ENCODE measurements around the gene IL36B. TPM values are rescaled to one million over a fixed set of nuclear protein-coding genes. Genes with fewer than 3 reads are reported as not detected.

Gene IL36B
- polyA plus RNA-seq, 3 donors: not detected

DNA sequence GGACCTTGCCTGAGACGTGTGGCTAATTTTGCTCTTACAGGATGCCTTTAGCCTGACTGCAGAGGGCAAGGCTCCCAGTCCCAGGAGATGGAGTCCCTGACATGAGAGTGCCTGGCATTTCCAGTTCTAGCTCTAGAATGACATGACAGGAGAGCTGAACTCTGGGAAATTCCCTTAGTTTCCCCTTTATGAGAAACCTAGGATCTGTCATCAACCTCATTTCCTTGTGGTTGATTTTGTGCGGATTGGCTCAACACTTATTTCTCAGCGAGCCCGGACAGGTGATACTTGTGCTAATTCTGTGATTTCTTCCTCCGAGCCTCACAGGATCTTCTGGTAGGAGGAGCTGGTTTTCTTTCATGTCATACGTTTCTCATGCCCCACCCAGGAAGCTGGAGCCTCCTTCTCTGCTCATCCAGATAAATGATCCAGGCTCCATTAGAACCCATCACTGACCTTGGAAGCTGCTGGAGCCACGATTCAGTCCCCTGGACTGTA is 75.1 kb downstream of the IL36B start, which contains the start of gene IL36G:
Gene IL36G, plus strand, starts transcription at position 448 of the 498 bp plus-strand sequence. CDS start 633 bp downstream, outside the sequence.
- 75% methylated on average over 3 of the region's 7 CpGs for WGBS (ENCODE audit: insufficient coverage)
- no peaks in the 10 kb centered on the region for H3K79me2 ChIP-seq (ENCODE audit: insufficient read depth, low read length)
- H3K27ac ChIP-seq (ENCODE audit: low read depth in 1 of 2, low read length in 2 of 2): no peak within 1 kb of the TSS
- Mint-ChIP-seq H3K27ac (no peak within 1 kb of the TSS), H3K4me3 (no peak within 1 kb of the TSS), H3K27me3 (ENCODE audit: low read depth in 3 of 3) (peaks cover 4 to 9% (median 4%) of the 10 kb centered on the region in 3 donors), H3K4me1 (peaks cover 2% of the 10 kb centered on the region), H3K36me3 (no peaks in the 10 kb centered on the region), H3K9me3 (peaks cover 0 to 3% (median 0%) of the 10 kb centered on the region in 7 donors)
- no peak within 1 kb of the TSS for H3K9ac ChIP-seq (ENCODE audit: insufficient read depth, low read length, poor library complexity, severe bottlenecking)
- no peaks in the 10 kb centered on the region for H3K27me3 ChIP-seq (ENCODE audit: control insufficient read depth in 2 of 2, insufficient read depth in 2 of 2, low read length in 2 of 2)
- no peaks in the 10 kb centered on the region for H4K20me1 ChIP-seq (ENCODE audit: insufficient read depth, low read length)
- H3K4me1 ChIP-seq (ENCODE audit: control insufficient read depth in 1 of 2, insufficient read depth in 2 of 2, low read length in 2 of 2): no peaks in the 10 kb centered on the region
- H3K36me3 ChIP-seq (replicated peaks in 1 of 2; ENCODE audit: control insufficient read depth in 1 of 2, insufficient read depth in 2 of 2, low read length in 2 of 2): no peaks in the 10 kb centered on the region
- intact Hi-C loops (cut with micrococcal nuclease): no loop called here
- no peak within 1 kb of the TSS for H3K4me3 ChIP-seq (replicated peaks in 1 of 3; ENCODE audit: low read depth in 2 of 3, low read length in 3 of 3)
- TF ChIP-seq, protein P1, sequence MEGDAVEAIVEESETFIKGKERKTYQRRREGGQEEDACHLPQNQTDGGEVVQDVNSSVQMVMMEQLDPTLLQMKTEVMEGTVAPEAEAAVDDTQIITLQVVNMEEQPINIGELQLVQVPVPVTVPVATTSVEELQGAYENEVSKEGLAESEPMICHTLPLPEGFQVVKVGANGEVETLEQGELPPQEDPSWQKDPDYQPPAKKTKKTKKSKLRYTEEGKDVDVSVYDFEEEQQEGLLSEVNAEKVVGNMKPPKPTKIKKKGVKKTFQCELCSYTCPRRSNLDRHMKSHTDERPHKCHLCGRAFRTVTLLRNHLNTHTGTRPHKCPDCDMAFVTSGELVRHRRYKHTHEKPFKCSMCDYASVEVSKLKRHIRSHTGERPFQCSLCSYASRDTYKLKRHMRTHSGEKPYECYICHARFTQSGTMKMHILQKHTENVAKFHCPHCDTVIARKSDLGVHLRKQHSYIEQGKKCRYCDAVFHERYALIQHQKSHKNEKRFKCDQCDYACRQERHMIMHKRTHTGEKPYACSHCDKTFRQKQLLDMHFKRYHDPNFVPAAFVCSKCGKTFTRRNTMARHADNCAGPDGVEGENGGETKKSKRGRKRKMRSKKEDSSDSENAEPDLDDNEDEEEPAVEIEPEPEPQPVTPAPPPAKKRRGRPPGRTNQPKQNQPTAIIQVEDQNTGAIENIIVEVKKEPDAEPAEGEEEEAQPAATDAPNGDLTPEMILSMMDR (IDR thresholded peaks at IDR 0.05): no peak
- H3K9me3 ChIP-seq (replicated peaks in 1 of 2; ENCODE audit: control insufficient read depth in 1 of 2, insufficient read depth in 1 of 2, low read length in 2 of 2): no peaks in the 10 kb centered on the region
- DNase-seq: peak in 1 of 3 donors; percentile 47
- no peak within 1 kb of the TSS for H3K4me2 ChIP-seq (replicated peaks; ENCODE audit: extremely low read depth, low read length, poor library complexity, severe bottlenecking)
- no peak within 1 kb of the TSS for H2AFZ ChIP-seq (ENCODE audit: insufficient read depth, low read depth, low read length, poor library complexity, severe bottlenecking)

Small RNA genes within 50 kb of the gene (small RNA-seq; reads per million reads assigned to genes)
- gene HMGN2P23 (ENCODE audit: insufficient read length, low read depth): not detected
- gene RNU6-1180P (ENCODE audit: insufficient read length, low read depth): not detected

Other genes with a start within 250 kb of the IL36B start
- 1,000 to 10,000 TPM in 1 of 3 donors, 100 to 1,000 TPM in 1, 10 to 100 TPM in 1; 65.1 to 1,419 (median 114) TPM for gene IL1B, start 216.1 kb downstream of the IL36B start, polyA plus RNA-seq
- not detected for gene IL37, start 141.7 kb downstream of the IL36B start, polyA plus RNA-seq
- gene IL36G, start 74.9 kb downstream of the IL36B start, polyA plus RNA-seq: not detected
- gene IL36A, start 47.4 kb downstream of the IL36B start, polyA plus RNA-seq: not detected
- not detected for gene IL36RN, start 6.3 kb upstream of the IL36B start, polyA plus RNA-seq
- not detected for gene IL1F10, start 15.1 kb upstream of the IL36B start, polyA plus RNA-seq
- gene IL1RN, start 74.7 kb upstream of the IL36B start, polyA plus RNA-seq: 100 to 1,000 TPM in 1 of 3 donors, 10 to 100 TPM in 2; 89.9 to 109 (median 92.0) TPM
- 10 to 100 TPM; 11.0 to 47.0 (median 18.2) TPM for gene PSD4, start 121.1 kb upstream of the IL36B start, polyA plus RNA-seq
- gene PAX8, start 226.1 kb upstream of the IL36B start, polyA plus RNA-seq: under 1 TPM; 0.26 to 0.47 (median 0.36) TPM

Data from CD14-positive monocyte (primary cell).